Measurements from ENCODE around the gene SFXN3. TPM values are rescaled to one million over a fixed set of nuclear protein-coding genes. Genes with fewer than 3 reads are reported as not detected.

The SFXN3 gene
- total and polyA plus RNA-seq, 2 of the 13 experiments (the other 11 are each of a cell fraction or from before 2014, with no cell fraction given): 16.8 to 71.5 TPM

DNA sequence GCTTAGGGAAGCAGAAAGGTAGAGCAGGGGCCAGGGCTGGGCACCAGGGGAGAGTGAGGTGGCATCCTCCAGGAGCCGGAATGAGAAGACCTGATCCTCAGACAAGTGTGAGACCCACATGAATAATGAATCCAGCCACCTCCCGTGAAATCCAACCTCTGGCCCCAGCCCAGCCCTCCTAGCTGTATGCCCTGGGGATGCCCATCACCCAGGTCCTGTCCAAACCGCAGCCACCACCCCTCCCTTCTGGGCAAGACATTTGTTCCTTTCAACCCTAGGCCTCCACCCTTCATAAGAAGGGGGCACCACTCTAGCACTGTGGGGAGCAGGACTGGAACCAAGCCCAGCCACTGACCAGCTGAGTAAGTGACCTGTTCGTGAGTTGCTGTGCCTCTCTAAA, 9.8 kb upstream of the SFXN3 start (continued):
- TF ChIP-seq, protein P1, sequence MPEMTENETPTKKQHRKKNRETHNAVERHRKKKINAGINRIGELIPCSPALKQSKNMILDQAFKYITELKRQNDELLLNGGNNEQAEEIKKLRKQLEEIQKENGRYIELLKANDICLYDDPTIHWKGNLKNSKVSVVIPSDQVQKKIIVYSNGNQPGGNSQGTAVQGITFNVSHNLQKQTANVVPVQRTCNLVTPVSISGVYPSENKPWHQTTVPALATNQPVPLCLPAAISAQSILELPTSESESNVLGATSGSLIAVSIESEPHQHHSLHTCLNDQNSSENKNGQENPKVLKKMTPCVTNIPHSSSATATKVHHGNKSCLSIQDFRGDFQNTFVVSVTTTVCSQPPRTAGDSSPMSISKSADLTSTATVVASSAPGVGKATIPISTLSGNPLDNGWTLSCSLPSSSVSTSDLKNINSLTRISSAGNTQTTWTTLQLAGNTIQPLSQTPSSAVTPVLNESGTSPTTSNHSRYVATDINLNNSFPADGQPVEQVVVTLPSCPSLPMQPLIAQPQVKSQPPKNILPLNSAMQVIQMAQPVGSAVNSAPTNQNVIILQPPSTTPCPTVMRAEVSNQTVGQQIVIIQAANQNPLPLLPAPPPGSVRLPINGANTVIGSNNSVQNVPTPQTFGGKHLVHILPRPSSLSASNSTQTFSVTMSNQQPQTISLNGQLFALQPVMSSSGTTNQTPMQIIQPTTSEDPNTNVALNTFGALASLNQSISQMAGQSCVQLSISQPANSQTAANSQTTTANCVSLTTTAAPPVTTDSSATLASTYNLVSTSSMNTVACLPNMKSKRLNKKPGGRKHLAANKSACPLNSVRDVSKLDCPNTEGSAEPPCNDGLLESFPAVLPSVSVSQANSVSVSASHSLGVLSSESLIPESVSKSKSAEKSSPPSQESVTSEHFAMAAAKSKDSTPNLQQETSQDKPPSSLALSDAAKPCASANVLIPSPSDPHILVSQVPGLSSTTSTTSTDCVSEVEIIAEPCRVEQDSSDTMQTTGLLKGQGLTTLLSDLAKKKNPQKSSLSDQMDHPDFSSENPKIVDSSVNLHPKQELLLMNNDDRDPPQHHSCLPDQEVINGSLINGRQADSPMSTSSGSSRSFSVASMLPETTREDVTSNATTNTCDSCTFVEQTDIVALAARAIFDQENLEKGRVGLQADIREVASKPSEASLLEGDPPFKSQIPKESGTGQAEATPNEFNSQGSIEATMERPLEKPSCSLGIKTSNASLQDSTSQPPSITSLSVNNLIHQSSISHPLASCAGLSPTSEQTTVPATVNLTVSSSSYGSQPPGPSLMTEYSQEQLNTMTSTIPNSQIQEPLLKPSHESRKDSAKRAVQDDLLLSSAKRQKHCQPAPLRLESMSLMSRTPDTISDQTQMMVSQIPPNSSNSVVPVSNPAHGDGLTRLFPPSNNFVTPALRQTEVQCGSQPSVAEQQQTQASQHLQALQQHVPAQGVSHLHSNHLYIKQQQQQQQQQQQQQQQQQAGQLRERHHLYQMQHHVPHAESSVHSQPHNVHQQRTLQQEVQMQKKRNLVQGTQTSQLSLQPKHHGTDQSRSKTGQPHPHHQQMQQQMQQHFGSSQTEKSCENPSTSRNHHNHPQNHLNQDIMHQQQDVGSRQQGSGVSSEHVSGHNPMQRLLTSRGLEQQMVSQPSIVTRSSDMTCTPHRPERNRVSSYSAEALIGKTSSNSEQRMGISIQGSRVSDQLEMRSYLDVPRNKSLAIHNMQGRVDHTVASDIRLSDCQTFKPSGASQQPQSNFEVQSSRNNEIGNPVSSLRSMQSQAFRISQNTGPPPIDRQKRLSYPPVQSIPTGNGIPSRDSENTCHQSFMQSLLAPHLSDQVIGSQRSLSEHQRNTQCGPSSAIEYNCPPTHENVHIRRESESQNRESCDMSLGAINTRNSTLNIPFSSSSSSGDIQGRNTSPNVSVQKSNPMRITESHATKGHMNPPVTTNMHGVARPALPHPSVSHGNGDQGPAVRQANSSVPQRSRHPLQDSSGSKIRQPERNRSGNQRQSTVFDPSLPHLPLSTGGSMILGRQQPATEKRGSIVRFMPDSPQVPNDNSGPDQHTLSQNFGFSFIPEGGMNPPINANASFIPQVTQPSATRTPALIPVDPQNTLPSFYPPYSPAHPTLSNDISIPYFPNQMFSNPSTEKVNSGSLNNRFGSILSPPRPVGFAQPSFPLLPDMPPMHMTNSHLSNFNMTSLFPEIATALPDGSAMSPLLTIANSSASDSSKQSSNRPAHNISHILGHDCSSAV (CRISPR knock-in tag; IDR thresholded peaks at IDR 0.05; ENCODE audit: borderline replicate concordance): no peak
- TF ChIP-seq ZNF101 (CRISPR knock-in tag; IDR thresholded peaks at IDR 0.05; ENCODE audit: borderline replicate concordance, low read depth) (no peak), SP2 (CRISPR knock-in tag; IDR thresholded peaks at IDR 0.05) (no peak), ZNF468 (CRISPR knock-in tag; IDR thresholded peaks at IDR 0.05) (no peak), ZSCAN22 (CRISPR knock-in tag; IDR thresholded peaks at IDR 0.05) (no peak), MATR3 (CRISPR knock-in tag; IDR thresholded peaks at IDR 0.05) (no peak), RNF2 (conservative IDR thresholded peaks at IDR 0.05; ENCODE audit: low read depth) (no peak), SIX4 (CRISPR knock-in tag; IDR thresholded peaks at IDR 0.05) (no peak), KAT2B (IDR thresholded peaks at IDR 0.05; ENCODE audit: borderline replicate concordance, low read depth, low read length) (no peak)
- TF ChIP-seq, protein P2, sequence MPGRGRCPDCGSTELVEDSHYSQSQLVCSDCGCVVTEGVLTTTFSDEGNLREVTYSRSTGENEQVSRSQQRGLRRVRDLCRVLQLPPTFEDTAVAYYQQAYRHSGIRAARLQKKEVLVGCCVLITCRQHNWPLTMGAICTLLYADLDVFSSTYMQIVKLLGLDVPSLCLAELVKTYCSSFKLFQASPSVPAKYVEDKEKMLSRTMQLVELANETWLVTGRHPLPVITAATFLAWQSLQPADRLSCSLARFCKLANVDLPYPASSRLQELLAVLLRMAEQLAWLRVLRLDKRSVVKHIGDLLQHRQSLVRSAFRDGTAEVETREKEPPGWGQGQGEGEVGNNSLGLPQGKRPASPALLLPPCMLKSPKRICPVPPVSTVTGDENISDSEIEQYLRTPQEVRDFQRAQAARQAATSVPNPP (CRISPR knock-in tag; IDR thresholded peaks at IDR 0.05): no peak
- TF ChIP-seq, protein P3, sequence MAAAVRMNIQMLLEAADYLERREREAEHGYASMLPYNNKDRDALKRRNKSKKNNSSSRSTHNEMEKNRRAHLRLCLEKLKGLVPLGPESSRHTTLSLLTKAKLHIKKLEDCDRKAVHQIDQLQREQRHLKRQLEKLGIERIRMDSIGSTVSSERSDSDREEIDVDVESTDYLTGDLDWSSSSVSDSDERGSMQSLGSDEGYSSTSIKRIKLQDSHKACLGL (CRISPR knock-in tag; IDR thresholded peaks at IDR 0.05): no peak
